ENCODE measurements around the gene TAF13.

DNA sequence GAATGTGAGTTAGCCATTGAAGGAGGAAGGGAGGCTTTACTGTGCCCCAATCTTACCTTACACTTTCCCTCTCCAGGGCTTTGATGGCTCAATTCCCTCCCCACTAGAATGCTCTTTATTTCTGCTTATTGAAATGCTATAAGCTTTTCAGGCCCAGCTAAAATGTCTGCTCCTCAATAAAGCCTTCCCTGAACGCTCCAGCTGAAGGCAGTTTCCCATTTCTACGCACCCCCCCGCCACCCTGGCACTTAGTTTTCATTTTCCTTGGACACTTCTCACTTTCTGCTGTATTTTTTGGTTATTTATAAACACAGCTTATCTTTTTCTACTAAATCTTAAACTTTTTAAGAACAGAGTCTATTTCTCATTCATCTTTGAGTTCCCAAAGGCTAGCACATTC lies 7.7 kb upstream of the TAF13 start:
- TF ChIP-seq KDM1A (IDR thresholded peaks at IDR 0.05) = no peak
- no peak for TF ChIP-seq ZEB2 (IDR thresholded peaks at IDR 0.05)
- no peak for TF ChIP-seq MAFK (IDR thresholded peaks at IDR 0.05; ENCODE audit: low read length)
- no peak for TF ChIP-seq NR2C2 (CRISPR knock-in tag; IDR thresholded peaks at IDR 0.05)
- TF ChIP-seq NR2C2 (tag; IDR thresholded peaks at IDR 0.05) = no peak
- no peak for TF ChIP-seq DIDO1 (tag; IDR thresholded peaks at IDR 0.05; ENCODE audit: low read depth)
- no peak for TF ChIP-seq TBP (optimal IDR thresholded peaks at IDR 0.05; ENCODE audit: low read depth, low read length)
- TF ChIP-seq NCOA2 (IDR thresholded peaks at IDR 0.05; ENCODE audit: partially characterized antibody in 2 of 2) = no peak
- TF ChIP-seq ZNF354B (CRISPR knock-in tag; IDR thresholded peaks at IDR 0.05) = no peak
- TF ChIP-seq JUNB (CRISPR knock-in tag; conservative IDR thresholded peaks at IDR 0.05) = no peak
- TF ChIP-seq, protein P1, sequence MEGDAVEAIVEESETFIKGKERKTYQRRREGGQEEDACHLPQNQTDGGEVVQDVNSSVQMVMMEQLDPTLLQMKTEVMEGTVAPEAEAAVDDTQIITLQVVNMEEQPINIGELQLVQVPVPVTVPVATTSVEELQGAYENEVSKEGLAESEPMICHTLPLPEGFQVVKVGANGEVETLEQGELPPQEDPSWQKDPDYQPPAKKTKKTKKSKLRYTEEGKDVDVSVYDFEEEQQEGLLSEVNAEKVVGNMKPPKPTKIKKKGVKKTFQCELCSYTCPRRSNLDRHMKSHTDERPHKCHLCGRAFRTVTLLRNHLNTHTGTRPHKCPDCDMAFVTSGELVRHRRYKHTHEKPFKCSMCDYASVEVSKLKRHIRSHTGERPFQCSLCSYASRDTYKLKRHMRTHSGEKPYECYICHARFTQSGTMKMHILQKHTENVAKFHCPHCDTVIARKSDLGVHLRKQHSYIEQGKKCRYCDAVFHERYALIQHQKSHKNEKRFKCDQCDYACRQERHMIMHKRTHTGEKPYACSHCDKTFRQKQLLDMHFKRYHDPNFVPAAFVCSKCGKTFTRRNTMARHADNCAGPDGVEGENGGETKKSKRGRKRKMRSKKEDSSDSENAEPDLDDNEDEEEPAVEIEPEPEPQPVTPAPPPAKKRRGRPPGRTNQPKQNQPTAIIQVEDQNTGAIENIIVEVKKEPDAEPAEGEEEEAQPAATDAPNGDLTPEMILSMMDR (IDR thresholded peaks at IDR 0.05 in 2 of 3, conservative IDR thresholded peaks at IDR 0.05 in 1 of 3; ENCODE audit: insufficient read depth in 2 of 3, low read depth in 1 of 3, low read length in 3 of 3) = no peak
- TF ChIP-seq TAF1 (IDR thresholded peaks at IDR 0.05; ENCODE audit: control insufficient read depth, extremely low read depth, insufficient read depth, low read length, severe bottlenecking) = no peak
- no peak for TF ChIP-seq ZNF274 (IDR thresholded peaks at IDR 0.05; ENCODE audit: borderline replicate concordance, low read depth, low read length)
- no peak for TF ChIP-seq EZH2 (IDR thresholded peaks at IDR 0.05; ENCODE audit: borderline replicate concordance, low read depth, low read length)
- no peak for TF ChIP-seq ZNF23 (CRISPR knock-in tag; IDR thresholded peaks at IDR 0.05)
